OCI-LY7 (cell line): ENCODE data around the gene SPECC1. TPM values are rescaled to one million over a fixed set of nuclear protein-coding genes. Genes with fewer than 3 reads are reported as not detected.

Experiments used
- BruUV-seq: library from RNA; stranded (reverse); fragments of 400-500 nt; replicated peaks from 2 replicates; lab custom pipeline; 2021; lab: Mats Ljungman, UMichigan
- CTCF ChIA-PET: fragments of 300-600 bp; sonication (Branson Sonifier 250); formaldehyde crosslinking; loops from one replicate; lab custom pipeline; 2022; ENCODE audit warnings: antibody characterized with exemption; ENCODE audit not compliant: unreplicated experiment; lab: Charles Lee
- POLR2A ChIA-PET: fragments of 300-600 bp; sonication (Branson Sonifier 250); formaldehyde crosslinking; loops from one replicate; lab custom pipeline; 2022; ENCODE audit warnings: antibody characterized with exemption; lab: Charles Lee
- DNase-seq: peaks from one replicate; pipeline ENCODE4 v3.0.0-alpha.2; 2015; ENCODE audit warnings: low spot score
- H2AFZ ChIP-seq: fragments of 200-600 bp; sonication (generic), shearing (Covaris generic); 2 replicates; pipeline ENCODE4 v1.6.1; 2014; ENCODE audit warnings: mild to moderate bottlenecking, antibody characterized with exemption, low read length, moderate library complexity
- H3K27ac ChIP-seq: fragments of 200-600 bp; sonication (generic); 2 replicates; pipeline ENCODE4 v1.5.1; 2014; ENCODE audit warnings: mixed run types, low read depth, mild to moderate bottlenecking, moderate library complexity, low read length, inconsistent platforms; ENCODE audit not compliant: poor library complexity, severe bottlenecking
- H3K36me3 ChIP-seq: fragments of 200-600 bp; sonication (generic); 2 replicates; pipeline ENCODE4 v1.6.1; 2014; ENCODE audit warnings: mild to moderate bottlenecking, antibody characterized with exemption, low read length, moderate library complexity, mixed read lengths; ENCODE audit not compliant: insufficient read depth
- H3K4me1 ChIP-seq: fragments of 200-600 bp; sonication (generic); 2 replicates; pipeline ENCODE4 v1.5.1; 2014; ENCODE audit warnings: mild to moderate bottlenecking, low read length; ENCODE audit not compliant: insufficient read depth, poor library complexity, severe bottlenecking
- H3K4me2 ChIP-seq: fragments of 200-600 bp; sonication (generic); 2 replicates; pipeline ENCODE4 v1.6.1; 2014; ENCODE audit warnings: mild to moderate bottlenecking, low read length
- H3K4me3 ChIP-seq: fragments of 200-600 bp; sonication (generic); 2 replicates; pipeline ENCODE4 v1.5.1; 2014; ENCODE audit warnings: mild to moderate bottlenecking, low read depth, low read length; ENCODE audit not compliant: poor library complexity, severe bottlenecking
- H3K79me2 ChIP-seq: fragments of 200-600 bp; sonication (generic); 2 replicates; pipeline ENCODE4 v1.6.1; 2016; ENCODE audit warnings: low read depth, mild to moderate bottlenecking, low read length, moderate library complexity, mixed read lengths; ENCODE audit not compliant: insufficient read depth
- H3K9me2 ChIP-seq: fragments of 200-600 bp; sonication (generic); 2 replicates; pipeline ENCODE4 v1.6.1; 2016; ENCODE audit warnings: mild to moderate bottlenecking, low read length, mixed read lengths; ENCODE audit not compliant: insufficient read depth
- H3K9me3 ChIP-seq: fragments of 200-600 bp; sonication (generic); 2 replicates; pipeline ENCODE4 v1.6.1; 2014; ENCODE audit warnings: mild to moderate bottlenecking, mixed run types, low read length, mixed read lengths
- H4K20me1 ChIP-seq: fragments of 200-600 bp; sonication (generic); 2 replicates; pipeline ENCODE4 v1.6.1; 2014; ENCODE audit warnings: mild to moderate bottlenecking, antibody characterized with exemption, low read length, moderate library complexity, mixed read lengths; ENCODE audit not compliant: insufficient read depth
- EZH2phosphoT487 ChIP-seq: fragments of 200-600 bp; sonication (generic); IDR thresholded peaks from 2 replicates; pipeline ENCODE4 v1.6.1; 2018; ENCODE audit warnings: low read depth, borderline replicate concordance, mild to moderate bottlenecking, mixed run types, antibody characterized with exemption, low read length, moderate library complexity, mixed read lengths
- intact Hi-C: fragments of 100-400 bp; cut with micrococcal nuclease; formaldehyde crosslinking; loops from one replicate; pipeline ENCODE4 v1.10.0; 2022; ENCODE audit not compliant: unreplicated experiment
- total RNA-seq, 2 experiments: library from RNA; depleted of rRNA in 1 of 2; stranded (reverse); fragments of >200 nt in 1 of 2; shearing (Covaris generic) in 1 of 2; gene quantifications; 2 replicates each; pipeline ENCODE4 v1.2.3, GENCODE V29; 2014 to 2022
- TF ChIP-seq, protein P1 (sequence below): fragments of 200-600 bp; sonication (generic); conservative IDR thresholded peaks from 2 replicates; pipeline ENCODE4 v1.5.1; 2014; ENCODE audit warnings: mild to moderate bottlenecking, antibody characterized with exemption, low read length, moderate library complexity, mixed read lengths

SPECC1 gene
- total RNA-seq, 2 experiments from 2014 or later = 0.47 to 2.8 TPM

DNA sequence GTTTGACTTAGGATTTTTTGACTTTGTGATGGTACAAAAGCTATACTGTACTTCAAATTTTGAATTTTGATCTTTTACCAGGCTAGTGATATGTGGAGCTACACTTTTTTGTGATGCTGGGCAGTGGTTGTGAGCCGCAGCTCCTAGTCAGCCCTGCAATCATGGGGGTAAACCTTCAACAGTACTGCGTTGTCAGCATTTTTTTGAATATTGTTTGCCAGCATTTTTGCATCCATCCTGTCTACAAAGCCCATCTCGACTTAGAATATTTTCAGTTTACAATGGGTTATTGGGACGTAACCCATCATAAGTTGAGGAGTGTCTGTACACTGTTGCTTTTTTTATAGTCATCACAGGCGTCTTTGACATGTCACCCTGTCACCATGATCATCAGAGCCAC, 142.0 kb downstream of the SPECC1 start:
- no peak for TF ChIP-seq EZH2phosphoT487
- TF ChIP-seq, protein P1, sequence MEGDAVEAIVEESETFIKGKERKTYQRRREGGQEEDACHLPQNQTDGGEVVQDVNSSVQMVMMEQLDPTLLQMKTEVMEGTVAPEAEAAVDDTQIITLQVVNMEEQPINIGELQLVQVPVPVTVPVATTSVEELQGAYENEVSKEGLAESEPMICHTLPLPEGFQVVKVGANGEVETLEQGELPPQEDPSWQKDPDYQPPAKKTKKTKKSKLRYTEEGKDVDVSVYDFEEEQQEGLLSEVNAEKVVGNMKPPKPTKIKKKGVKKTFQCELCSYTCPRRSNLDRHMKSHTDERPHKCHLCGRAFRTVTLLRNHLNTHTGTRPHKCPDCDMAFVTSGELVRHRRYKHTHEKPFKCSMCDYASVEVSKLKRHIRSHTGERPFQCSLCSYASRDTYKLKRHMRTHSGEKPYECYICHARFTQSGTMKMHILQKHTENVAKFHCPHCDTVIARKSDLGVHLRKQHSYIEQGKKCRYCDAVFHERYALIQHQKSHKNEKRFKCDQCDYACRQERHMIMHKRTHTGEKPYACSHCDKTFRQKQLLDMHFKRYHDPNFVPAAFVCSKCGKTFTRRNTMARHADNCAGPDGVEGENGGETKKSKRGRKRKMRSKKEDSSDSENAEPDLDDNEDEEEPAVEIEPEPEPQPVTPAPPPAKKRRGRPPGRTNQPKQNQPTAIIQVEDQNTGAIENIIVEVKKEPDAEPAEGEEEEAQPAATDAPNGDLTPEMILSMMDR = no peak
- no peak overlapping the region for H2AFZ ChIP-seq
- no peak overlapping the region for H3K4me3 ChIP-seq
- H3K79me2 ChIP-seq = no peaks in the 10 kb centered on the region
- no peaks in the 10 kb centered on the region for H3K9me3 ChIP-seq
- peaks cover 4% of the 10 kb centered on the region for H3K4me1 ChIP-seq
- H3K36me3 ChIP-seq = no peaks in the 10 kb centered on the region
- no peaks in the 10 kb centered on the region for H3K9me2 ChIP-seq
- no peaks in the 10 kb centered on the region for H4K20me1 ChIP-seq
- no peak for DNase-seq
- ChIA-PET CTCF (no interaction called here), POLR2A (no interaction called here)
- no TSS peak for BruUV-seq
- no peak overlapping the region for H3K4me2 ChIP-seq
- H3K27ac ChIP-seq = no peak overlapping the region
- intact Hi-C loops = no loop called here

DNA sequence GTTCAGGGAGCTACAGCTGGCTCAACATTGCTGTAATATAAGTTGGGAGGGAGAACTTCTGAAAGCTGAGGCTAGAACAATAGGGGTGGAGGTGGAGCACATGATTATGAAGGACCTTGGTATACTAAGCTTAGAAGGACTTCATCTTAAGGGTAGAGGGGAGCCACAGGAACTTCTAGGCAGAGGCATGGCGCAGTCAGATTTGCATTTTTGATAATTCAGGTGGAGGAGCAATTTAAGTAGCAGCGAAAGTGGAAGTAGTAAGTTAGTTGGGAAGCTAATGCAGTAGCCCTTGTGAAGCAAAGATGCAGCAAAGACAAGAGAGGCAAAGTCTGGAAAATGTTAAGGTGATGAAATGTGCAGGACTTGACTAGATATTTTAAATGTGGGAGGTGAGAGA, 144.1 kb downstream of the SPECC1 start:
- Histone ChIP-seq H2AFZ (no peak overlapping the region), H3K79me2 (no peaks in the 10 kb centered on the region), H3K4me3 (no peak overlapping the region), H3K27ac (no peak overlapping the region), H3K36me3 (no peaks in the 10 kb centered on the region), H4K20me1 (no peaks in the 10 kb centered on the region), H3K4me1 (peaks cover 9% of the 10 kb centered on the region), H3K4me2 (no peak overlapping the region), H3K9me2 (no peaks in the 10 kb centered on the region), H3K9me3 (no peaks in the 10 kb centered on the region)
- ChIA-PET POLR2A (no interaction called here), CTCF (no interaction called here)
- no TSS peak for BruUV-seq
- TF ChIP-seq EZH2phosphoT487 = no peak
- TF ChIP-seq, protein P1 = no peak
- DNase-seq = no peak
- intact Hi-C loops = no loop called here

DNA sequence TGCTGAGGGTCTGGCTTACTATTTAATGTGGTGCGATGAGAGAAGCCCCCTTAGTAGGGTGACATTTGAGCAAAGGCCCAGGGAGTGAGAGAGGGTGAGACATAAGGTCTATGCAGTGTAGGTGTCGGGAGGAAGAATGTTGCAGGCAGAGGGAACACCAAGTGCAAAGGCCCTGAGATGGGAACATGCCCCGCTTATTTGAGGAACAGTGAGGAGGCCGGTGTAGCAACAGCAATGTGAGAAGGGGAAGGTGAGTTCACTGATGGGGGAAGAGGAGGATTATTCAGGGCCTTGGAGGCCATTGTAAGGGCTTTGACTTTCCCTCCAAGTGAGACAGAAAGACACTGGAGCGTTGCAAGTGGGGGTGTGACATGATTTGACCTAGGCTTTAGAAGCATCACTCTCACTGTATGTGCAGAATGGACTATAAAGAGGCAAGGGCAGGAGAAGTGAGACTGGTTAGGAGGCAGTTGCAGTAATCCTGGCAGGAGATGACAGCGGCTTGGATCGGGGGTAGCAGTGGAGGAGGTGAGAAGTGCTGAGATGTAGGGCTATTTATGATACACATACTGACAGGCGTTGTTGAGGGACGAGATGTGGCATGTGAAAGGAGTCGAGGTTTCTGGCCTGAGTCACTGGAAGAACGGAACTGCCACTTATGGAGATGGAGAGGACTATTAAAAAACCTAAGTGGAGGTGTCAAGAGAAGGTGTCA, 145.3 kb downstream of the SPECC1 start:
- Histone ChIP-seq H3K4me1 (peaks cover 9% of the 10 kb centered on the region), H2AFZ (no peak overlapping the region), H3K79me2 (no peaks in the 10 kb centered on the region), H3K4me2 (no peak overlapping the region), H4K20me1 (no peaks in the 10 kb centered on the region), H3K27ac (no peak overlapping the region), H3K4me3 (no peak overlapping the region), H3K9me3 (no peaks in the 10 kb centered on the region), H3K9me2 (no peaks in the 10 kb centered on the region), H3K36me3 (no peaks in the 10 kb centered on the region)
- TF ChIP-seq EZH2phosphoT487 = no peak
- TF ChIP-seq, protein P1 = no peak
- no TSS peak for BruUV-seq
- intact Hi-C loops = no loop called here
- CTCF ChIA-PET = no interaction called here
- POLR2A ChIA-PET = no interaction called here
- DNase-seq = no peak
